ENCODE results near the gene KDM4F.

KDM4F gene

GRCh38 chr11:95059046-95059445, 9.8 kb downstream of the KDM4F start:
- no peak for DNase-seq (ENCODE audit: insufficient read length, low spot score)
- FAIRE-seq, result no peak

DNA sequence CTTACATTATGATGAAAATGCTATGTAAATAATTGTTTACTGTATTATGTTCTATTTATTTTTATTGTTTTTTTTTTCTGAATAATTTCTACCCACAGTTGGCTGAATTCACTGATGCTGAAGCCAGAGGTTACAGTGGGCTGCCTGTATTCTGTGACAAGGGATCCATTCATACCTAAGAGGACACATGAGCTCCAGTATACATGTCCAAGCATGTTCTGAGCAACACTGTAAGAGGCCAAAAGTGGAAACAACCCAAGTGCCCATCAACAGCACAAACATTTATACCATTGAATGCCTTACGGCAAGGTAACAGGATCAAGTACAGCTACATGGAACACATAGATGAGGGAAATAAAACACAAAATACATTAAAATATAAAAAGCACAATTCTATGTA, 16.1 kb downstream of the KDM4F start:
- FAIRE-seq (no peak), DNase-seq (ENCODE audit: insufficient read length, low spot score) (no peak)

- peak; percentile 58 for FAIRE-seq
Measured at GRCh38 chr11:95066716-95067038, 17.5 kb downstream of the KDM4F start, which contains the start of gene SRSF8. TSS of gene SRSF8 (plus strand) at chr11:95066919. CDS start at chr11:95067227, 308 bp downstream.

DNA sequence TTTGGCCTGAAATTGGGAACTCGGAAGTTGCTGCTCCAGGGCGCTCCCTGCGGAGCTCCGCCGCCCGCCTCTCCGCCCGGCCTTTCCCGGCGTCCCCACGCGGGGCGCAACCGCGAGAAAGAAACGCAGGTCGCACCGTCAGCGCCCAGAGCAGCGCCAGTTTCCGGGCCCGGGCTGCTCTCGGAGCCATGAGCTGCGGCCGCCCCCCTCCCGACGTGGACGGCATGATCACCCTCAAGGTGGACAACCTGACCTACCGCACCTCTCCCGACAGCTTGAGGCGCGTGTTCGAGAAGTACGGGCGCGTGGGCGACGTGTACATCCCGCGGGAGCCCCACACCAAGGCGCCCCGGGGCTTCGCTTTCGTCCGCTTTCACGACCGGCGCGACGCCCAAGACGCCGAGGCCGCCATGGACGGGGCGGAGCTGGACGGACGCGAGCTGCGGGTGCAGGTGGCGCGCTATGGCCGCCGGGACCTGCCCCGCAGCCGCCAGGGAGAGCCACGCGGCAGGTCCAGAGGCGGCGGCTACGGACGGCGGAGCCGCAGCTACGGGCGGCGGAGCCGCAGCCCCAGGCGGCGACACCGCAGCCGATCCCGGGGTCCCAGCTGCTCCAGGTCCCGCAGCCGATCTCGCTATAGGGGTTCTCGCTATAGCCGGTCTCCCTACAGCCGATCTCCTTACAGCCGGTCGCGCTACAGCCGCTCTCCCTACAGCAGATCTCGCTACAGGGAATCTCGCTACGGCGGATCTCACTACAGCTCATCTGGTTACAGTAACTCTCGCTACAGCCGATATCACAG, 18.0 kb downstream of the KDM4F start:
- FAIRE-seq (no peak), DNase-seq (ENCODE audit: insufficient read length, low spot score) (no peak)

More at GRCh38 chr11:95066716-95067038, 17.5 kb downstream of the KDM4F start, which contains the start of gene SRSF8:
- no peak for DNase-seq (ENCODE audit: insufficient read length, low spot score)

- peak; percentile 58 for FAIRE-seq
Measured at GRCh38 chr11:95067841-95068219, 18.6 kb downstream of the KDM4F start.

DNA sequence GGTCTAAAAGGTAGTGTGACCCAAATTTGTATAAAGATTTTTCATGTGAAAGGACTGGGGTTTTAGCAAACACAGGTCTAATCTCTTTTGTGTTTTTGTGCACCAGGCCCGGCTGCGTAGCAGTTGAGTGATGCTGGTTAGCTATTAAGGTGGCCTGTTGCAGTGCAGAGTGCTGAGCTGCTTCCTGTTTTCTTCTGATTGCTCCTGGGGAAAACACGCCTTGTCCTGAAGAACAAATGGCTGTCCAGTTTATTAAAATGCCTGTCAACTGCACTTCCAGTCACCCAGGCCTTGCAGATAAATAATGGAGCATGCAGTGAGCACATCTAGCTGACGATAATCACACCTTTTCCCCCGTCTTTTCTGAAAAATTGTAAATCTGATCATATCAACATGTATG, 19.3 kb downstream of the KDM4F start:
- peak; percentile 98 for FAIRE-seq
- DNase-seq (ENCODE audit: insufficient read length, low spot score), result no peak

More at GRCh38 chr11:95067841-95068219, 18.6 kb downstream of the KDM4F start:
- no peak for DNase-seq (ENCODE audit: insufficient read length, low spot score)

GRCh38 chr11:95070471-95070870, 21.2 kb downstream of the KDM4F start:
- FAIRE-seq, result peak; percentile 4
- no peak for DNase-seq (ENCODE audit: insufficient read length, low spot score)

GRCh38 chr11:95072948-95073347, 23.7 kb downstream of the KDM4F start:
- DNase-seq (ENCODE audit: insufficient read length, low spot score), result no peak
- FAIRE-seq, result no peak

- FAIRE-seq (no peak), DNase-seq (ENCODE audit: insufficient read length, low spot score) (no peak)
Measured at GRCh38 chr11:95074792-95075563, 25.8 kb downstream of the KDM4F start.

DNA sequence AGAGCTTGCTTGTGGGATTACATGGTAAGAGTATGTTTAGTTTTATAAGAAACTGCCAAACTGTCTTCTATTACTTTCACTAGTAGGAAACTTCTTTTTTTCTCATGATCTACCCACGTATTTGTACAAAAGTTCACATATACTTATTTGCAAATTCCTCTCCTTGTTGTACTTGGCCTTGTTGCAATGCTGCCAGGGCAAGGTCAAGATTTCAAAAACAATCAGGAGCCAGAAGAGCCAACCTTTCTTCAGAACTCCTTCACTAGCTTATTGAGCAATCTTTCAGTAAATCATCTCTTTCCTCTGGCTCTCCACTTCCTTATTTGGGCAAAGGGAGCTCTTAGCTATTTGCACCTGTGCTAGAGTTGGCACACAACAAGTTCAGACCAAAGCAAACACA, 27.2 kb downstream of the KDM4F start:
- DNase-seq (ENCODE audit: insufficient read length, low spot score), result no peak
- peak; percentile 44 for FAIRE-seq

GRCh38 chr11:95076981-95077380, 27.8 kb downstream of the KDM4F start:
- FAIRE-seq (no peak), DNase-seq (ENCODE audit: insufficient read length, low spot score) (no peak)

GRCh38 chr11:95078526-95078925, 29.3 kb downstream of the KDM4F start:
- DNase-seq (ENCODE audit: insufficient read length, low spot score) (no peak), FAIRE-seq (no peak)

- DNase-seq (ENCODE audit: insufficient read length, low spot score) (no peak), FAIRE-seq (no peak)
Measured at GRCh38 chr11:95081010-95081409, 31.8 kb downstream of the KDM4F start.

DNA sequence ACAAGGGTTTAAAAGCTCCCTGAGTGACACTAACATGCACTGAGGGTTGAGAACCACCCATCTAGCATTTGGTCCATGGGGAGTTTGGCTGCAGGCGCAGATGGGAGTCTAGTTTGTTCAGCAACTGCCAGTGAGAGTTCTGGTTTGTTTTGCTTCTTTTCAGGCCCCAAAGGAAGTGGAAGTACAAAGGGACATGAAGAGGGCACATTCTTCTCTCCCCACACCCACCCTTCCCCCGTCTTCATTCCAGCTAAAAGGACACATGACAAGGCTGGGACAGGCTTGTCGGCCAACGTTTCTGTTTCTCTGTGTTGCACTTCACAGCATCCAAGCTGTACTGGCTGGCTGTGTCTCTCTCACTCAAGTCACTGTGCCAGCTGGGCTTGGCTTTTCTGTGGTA, 32.2 kb downstream of the KDM4F start:
- FAIRE-seq (no peak), DNase-seq (ENCODE audit: insufficient read length, low spot score) (no peak)

- DNase-seq (ENCODE audit: insufficient read length, low spot score), result no peak
- FAIRE-seq, result no peak
Measured at GRCh38 chr11:95082576-95083001, 33.4 kb downstream of the KDM4F start.

DNA sequence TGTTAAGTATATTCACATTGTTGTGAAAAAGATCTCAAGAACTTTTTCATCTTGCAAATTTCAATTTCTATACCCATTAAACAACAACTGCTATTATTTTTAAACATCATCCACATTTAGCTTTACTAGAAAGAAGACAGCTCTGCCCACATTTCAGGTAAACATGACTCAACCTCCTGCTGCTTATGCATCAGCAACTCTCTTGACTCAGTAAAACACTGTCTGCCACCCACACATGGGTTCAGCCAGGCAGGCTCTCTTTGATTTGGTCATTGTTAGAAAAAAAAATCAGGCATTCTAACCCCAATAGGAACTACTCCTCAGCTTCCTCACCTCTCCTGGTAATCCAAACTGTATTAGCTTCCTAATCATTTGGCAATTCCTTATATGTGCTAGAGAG, 35.3 kb downstream of the KDM4F start:
- DNase-seq (ENCODE audit: insufficient read length, low spot score) (no peak), FAIRE-seq (no peak)

GRCh38 chr11:95085117-95085816, 36.0 kb downstream of the KDM4F start:
- FAIRE-seq (peak; percentile 47), DNase-seq (ENCODE audit: insufficient read length, low spot score) (no peak)

DNA sequence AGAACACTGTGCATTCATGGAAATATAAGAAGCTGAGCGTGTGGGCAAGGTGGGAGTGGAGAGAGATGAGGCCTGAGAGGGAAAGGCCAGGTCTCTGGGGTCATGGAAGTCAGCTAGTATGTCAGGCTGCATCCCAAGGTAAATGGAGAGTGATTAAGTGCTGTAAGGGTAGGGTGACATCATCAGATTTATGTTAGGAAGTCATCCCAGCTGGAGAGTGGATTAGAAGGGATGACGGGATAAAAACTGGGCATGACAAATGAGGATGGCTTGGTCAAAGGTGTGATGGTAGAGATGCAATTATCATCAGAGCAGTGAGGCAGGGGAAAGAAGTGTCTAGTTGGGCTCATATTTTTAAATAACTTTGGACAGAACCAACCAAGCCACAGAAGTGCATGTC, 36.9 kb downstream of the KDM4F start:
- DNase-seq (ENCODE audit: insufficient read length, low spot score) (no peak), FAIRE-seq (no peak)

DNA sequence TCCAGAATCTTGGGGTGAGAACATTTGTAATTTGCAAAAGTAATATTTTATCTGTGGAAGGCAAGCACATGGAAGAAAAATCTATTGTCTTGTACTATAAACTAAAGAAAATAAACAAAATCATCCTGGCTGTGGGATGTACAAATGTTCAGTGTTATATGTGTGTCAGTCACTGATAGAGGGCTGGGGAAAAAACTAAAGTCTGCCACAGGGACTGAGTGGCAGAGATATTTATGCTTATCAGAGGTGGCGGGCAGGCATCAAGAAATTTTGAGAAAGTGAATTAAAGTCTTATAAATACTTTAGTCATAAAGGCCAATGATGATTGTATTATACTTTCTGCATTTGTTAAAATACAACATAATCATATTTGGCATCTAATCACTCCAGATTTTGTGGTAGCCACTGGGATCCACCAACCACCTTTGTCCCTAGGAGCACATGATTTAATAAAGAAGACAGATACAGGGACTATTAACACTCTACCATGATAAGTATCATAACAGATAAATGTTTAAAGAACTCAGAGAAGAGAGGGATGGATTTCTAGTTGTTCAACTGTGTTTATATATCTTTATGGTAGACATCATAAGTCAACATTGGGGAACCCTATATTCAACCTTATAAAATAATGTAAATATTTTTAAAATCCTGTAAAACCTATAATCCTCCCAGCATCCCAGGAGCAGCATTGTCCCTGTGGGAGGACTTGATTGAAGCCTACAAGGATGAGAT, 37.8 kb downstream of the KDM4F start:
- no peak for DNase-seq (ENCODE audit: insufficient read length, low spot score)
- FAIRE-seq, result no peak

DNA sequence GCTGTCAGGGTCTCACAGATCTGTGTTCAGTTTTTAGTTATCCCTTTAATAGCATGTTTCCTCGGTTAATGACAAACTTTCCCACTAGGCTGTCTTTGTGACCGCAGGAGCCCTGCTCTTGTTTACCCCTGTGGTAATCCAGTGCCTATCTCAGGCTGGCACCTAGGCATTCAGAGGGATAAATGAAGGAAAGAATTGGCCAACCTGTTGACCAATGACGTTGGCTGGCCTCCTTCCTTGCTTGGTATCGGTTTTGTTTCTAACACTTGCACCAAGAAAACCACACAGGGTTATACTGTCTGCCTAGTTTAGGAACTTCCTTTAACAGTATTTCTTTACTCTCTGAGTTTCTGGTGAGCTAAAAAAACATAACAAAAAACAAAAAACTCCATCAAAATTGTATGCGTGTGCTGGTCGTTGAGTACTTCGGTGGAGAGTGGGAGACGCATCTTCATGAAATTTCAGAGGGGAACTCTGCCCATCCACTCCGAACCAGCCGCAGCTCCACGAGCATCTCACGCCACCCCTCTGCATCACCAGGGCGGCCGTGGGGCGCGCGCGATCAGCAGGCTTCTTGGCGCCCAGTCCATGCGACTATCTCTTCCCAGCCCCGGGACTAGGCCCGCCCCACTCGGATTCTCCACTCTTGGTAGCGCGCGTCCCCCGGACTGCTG, 39.9 kb downstream of the KDM4F start:
- no peak for DNase-seq (ENCODE audit: insufficient read length, low spot score)
- peak; percentile 97 for FAIRE-seq

All from GM19239 (cell line).